ENCODE data around the gene LY6G5C. TPM values are rescaled to one million over a fixed set of nuclear protein-coding genes. Genes with fewer than 3 reads are reported as not detected.

LY6G5C gene
- total RNA-seq (2014; rRNA removed; shearing (Covaris generic)) = 0.97 TPM in 1 of 2 replicates, not detected in the other

DNA sequence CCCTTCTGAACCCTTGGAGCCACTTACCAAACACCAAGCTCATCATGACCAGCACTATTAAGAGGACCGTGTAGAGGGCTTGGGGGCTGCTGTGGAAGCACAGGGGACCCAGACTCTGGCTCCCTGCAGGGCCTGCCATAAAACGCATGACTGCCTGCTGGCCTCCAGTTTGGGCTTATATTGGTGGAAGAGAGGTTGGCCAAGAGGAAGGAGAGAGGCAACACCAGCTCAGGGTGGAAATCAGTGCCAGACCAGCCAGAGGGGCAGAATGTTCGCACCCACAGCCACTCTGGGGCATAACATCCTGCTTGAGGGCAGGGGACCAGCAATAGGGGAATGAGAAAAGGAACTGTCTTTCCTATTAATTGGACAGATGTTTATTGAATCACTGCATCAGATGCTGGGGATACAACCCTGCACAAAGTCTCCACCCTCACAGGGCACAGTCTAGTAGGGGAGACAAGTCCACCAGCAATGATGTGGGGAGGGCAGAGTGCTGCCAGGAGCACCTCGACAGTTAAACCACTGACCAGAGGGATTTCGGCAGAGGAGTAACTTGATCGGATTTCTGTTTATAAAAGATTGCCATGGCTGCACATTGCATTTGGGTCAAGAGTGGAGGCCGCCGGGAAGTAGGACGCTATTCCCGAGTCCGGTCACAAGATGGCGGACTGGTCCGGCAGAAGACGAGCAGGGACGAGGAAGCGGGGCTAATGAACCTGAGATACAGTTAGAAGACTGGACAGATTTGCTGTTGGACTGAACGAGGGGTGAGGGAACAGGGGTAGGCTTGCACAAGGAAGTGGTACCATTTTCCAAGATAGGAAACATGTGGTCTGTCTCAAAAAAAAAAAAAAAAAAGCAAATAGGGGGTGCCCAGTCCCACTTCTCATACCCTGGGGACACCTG lies at the start of gene LY6G5C:
Gene LY6G5C (minus strand): TSS at position 842 of the 909 bp plus-strand sequence. CDS start 694 bp downstream, at position 148.
- DNase-seq (ENCODE audit: low spot score) = peak; percentile 79

DNA sequence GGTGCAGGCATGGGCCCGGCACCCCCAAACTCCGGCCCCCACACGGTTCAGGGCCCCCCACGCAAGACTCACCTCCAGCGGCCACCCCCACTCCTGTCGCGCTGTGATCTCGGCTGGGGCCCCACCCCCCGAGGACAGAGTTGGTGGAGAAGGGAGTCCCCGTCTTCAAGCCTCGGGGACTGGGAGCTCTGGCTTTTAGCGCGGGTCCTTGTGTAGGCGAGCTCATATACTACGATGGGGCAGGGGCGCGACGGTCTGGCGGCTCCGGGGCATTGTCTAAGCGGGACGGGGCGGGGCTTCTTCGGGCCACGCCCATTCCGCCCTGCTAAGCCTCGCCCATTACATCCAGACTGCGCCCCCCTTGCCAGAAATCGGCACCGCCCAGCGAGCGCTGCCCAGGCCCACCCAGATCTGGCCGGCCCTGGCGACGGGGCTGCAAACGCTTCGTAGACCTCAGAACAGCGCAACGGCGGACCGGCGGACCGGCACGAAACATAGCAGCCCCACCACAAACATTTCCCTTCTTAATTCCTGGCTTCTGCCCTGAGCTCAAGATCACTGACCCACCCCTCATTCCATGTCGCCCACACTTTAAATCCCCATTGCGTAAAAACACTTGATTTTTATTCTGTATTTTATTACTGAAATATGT lies 49.2 kb upstream of the LY6G5C start:
- DNase-seq (ENCODE audit: low spot score) = peak; percentile 78

DNA sequence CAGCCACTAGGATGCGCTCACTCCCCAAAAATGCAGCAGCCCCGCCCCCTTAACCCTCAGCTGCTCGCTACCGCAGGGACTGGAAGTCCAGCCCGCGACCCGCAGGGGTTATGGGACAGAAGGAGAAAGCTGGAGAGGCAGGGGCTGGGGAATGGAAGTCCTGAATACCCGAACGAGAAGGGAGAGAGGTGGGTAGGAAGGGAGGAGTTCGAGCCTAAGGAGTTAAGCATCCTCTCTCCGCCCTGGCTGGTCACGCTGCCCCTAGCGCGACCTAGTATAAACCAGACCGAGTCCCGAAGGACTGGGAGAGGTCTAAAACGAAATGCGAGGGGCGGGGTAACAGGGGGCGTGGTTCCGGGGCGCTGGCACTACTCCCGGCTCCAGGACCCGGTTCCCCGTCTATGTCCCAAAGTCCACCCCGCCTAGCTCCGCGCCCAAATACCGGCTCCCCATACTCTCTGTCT lies 48.7 kb upstream of the LY6G5C start:
- peak; percentile 79 for DNase-seq (ENCODE audit: low spot score)

GRCh38 chr6:31728767-31729514 lies 48.1 kb upstream of the LY6G5C start, which contains the start of gene DDAH2:
Gene DDAH2, minus strand, starts transcription at chr6:31729299. Its CDS starts 138 bp downstream, at chr6:31729161.
- no peak for DNase-seq (ENCODE audit: low spot score)

GRCh38 chr6:31727717-31728671 lies 47.1 kb upstream of the LY6G5C start:
- DNase-seq (ENCODE audit: low spot score) = no peak

DNA sequence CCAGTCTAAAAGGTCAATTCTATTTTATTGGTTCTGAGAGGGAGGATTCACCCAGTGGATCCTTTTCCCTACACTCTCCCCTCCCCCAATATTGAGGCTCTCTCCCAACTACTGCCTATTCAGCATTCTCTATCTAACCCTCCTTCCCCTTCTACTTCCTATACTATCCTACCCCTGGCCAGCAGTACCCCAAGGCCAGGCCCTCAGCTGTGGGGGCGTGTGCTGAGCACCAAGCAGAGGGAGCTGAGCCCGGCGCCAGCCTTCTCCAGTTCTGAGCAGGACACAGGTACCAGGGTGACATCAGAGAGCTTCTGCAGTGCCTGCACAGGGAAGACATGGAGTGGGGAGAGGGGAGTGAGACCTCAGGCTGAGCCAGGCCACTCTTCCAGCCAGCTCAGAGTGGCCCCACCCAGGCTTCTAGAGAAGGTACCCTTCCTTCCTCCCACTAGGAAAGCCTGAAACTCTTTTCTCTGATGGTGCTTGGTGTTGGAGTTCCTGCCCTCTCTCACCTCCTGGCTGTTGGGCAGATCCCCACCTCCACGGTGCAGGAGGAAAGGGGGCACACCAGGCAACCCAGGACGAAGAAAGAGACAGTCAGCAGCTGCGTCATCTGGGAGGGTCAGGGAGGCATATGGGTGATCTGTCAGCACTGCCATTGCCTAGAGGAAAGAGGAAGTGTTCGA lies 46.3 kb upstream of the LY6G5C start:
- no peak for DNase-seq (ENCODE audit: low spot score)

DNA sequence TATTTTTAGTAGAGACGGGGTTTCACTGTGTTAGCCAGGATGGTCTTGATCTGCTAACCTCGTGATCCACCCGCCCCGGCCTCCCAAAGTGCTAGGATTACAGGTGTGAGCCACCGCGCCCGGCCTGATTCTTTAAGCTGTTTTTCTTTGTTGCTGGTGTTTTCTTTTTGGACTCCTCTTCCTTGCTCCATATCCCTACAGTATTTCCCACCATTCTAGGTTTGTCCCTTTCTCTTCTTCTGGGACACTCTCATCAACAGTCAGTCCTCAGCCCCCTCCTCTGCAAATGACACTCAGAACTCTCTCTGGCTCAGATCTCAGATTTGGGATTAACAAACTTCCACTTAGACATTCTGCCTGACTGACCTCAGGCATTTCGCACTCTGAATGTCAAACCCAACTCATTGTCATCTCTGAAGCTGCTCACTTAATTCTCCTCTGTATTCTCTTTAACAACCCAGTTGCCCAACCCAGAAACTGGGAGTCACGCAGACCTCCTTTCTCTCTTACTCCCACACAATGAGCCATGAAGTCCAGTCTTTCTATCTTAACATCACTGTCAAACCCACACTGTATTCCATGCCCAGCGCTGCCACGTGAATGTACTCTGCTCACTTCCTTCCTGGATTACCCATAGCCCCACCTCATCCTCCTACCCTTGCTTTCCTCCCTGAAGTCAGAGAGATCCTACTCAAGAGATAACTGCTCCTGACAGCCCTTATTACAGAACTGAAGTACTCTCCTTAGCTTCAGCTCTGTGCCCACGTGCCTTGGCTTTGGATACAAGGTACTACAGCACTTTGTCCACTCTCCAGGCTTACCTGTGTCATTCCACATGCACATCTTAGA lies 44.9 kb upstream of the LY6G5C start:
- no peak for DNase-seq (ENCODE audit: low spot score)

DNA sequence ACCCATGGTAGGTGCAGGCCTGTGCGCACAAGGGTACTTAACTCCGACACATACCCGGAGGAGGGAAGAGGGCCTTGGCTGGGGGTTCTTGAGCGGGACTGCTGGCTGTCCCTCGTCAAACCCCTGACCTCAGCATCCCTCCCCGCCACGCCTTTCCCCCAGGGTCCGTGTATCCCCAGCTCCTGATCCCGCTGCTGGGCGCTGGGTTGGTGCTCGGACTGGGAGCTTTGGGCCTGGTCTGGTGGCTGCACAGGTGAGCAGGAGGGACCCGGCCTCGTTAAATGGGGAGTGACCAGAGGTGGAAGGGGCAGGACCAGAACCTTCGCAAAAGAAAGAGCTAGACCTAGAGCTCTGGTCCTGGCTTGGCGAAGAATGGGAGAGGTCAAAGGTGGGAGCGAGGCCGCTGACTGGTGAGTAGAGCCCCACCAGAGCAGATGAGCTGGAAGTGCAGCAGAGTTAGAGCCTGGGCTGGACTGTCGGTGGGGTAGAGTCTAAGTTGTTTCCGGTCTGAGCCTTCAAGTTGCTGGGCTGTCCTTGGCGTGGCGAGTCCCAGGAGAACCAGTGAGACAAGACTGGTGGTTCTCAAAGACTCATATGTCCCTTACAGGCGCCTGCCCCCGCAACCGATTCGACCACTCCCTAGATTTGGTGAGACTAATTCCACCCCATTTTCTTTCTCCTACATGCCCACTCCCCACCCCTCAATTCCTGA lies 43.3 kb upstream of the LY6G5C start:
- DNase-seq (ENCODE audit: low spot score) = no peak

DNA sequence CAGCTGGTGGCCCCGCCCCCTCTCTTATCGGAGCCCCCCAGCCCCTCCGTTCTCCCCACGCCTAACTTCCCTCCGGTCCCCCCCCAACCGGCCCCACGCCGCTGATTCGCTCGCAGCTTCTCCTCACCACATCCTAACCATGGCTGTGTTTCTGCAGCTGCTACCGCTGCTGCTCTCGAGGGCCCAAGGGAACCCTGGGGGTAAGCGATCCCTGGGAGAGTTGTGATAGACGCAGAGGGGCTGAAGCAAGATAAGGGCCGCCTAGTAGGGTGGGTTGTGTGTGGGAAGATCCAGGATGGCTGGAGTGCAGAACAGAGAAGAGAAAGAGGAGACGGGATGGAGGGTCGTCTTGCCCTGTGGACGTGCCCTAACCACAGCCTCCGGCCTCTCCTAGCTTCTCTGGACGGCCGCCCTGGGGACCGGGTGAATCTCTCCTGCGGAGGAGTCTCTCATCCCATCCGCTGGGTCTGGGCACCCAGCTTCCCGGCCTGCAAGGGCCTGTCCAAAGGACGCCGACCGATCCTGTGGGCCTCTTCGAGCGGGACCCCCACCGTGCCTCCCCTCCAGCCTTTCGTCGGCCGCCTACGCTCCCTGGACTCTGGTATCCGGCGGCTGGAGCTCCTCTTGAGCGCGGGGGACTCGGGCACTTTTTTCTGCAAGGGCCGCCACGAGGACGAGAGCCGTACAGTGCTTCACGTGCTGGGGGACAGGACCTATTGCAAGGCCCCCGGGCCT lies 42.5 kb upstream of the LY6G5C start, which contains the start of gene MPIG6B:
Gene MPIG6B (plus strand): TSS at position 129 of the 735 bp plus-strand sequence. CDS start 11 bp downstream, at position 140.
- no peak for DNase-seq (ENCODE audit: low spot score)

- no peak for DNase-seq (ENCODE audit: low spot score)
Observed at GRCh38 chr6:31722173-31722572, 41.3 kb upstream of the LY6G5C start.

GRCh38 chr6:31721351-31722020 lies 40.6 kb upstream of the LY6G5C start, which contains the start of gene LY6G6C:
Gene LY6G6C, minus strand, starts transcription at chr6:31721746. Its CDS starts 67 bp downstream, at chr6:31721679.
- no peak for DNase-seq (ENCODE audit: low spot score)

GRCh38 chr6:31720196-31720770 lies 39.4 kb upstream of the LY6G5C start:
- DNase-seq (ENCODE audit: low spot score) = no peak

DNA sequence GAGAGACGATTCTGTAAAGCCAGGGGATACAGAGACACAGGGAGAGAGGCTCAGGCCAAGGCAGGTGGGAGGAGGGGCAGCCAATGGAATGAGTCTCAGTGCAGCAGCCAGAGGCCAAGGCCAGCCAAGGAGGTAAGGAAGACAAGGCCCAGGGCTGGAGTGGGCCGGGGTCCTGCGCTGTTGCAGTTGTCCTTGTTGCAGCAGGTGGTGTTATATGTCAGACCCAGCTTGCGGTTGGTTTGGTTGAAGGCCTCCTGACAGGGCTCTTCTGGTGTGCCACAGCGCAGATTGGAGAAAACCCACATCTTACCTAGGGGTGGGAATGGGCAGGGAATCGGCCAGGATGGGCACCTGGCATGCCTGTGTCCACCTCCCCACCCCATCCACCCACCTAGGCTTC lies 38.1 kb upstream of the LY6G5C start:
- no peak for DNase-seq (ENCODE audit: low spot score)

DNA sequence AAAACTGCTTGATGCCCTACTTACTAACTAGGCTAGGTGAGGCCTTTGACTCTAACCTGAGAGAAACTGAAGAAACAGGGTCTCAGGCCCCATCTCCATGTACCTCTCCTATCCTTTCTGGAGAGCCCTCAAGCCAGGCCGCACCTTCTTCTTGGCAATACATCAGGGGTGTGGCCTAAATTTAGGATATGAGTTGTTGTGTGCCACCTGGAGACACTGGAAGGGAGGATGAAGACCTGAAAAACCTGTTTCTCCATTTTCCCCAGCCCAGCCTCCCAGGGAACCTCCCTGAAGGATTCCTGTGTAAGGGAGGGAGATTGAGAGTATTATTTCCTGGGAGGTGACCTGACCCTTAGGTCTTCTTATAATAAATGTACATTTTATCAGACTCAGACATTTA lies 37.4 kb upstream of the LY6G5C start:
- no peak for DNase-seq (ENCODE audit: low spot score)

GRCh38 chr6:31717499-31718222 lies 36.8 kb upstream of the LY6G5C start:
- no peak for DNase-seq (ENCODE audit: low spot score)
